ENCODE measurements around the gene KMT5C.
A peak's percentile ranks its signal among the peaks of the same experiment; 100 is the strongest.

KMT5C gene

DNA sequence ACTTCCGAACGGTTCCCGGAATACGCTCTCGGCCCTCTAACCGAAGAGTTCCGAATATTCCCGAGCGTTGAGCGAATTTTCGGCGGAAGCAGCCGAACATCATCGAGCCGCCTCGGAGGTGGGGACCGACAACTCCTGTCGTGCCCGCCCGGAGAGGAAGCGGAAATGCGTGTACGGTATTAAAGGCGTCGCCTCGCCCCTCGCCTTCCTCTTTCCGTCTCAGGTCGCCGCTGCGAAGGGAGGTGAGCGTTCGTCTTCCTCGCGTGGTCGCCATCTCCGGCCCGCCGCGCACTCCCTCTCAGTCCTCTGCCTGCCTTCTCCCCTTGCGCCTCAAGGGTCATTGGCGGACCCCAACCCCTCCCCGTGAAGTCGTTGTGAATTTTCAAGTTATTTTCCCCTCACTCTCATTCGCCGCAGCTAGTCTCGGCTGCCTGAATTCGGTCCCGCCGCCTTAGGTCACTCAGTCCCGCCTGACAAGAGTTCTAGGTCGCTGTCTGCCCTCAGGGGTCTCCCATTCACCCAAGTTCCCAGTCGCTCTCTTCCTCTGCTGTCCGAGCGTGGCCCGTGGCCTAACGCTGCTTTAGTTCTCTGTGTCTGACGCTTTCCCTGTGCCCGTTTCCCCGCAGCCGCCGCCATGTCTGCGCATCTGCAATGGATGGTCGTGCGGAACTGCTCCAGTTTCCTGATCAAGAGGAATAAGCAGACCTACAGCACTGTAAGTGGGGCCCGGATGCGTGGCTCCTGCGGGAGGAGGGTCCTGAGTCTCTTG lies 46.2 kb downstream of the KMT5C start, which contains the start of gene RPL28:
RPL28 (plus strand) TSS at position 209 of the 769 bp plus-strand sequence; CDS start at position 635, 426 bp downstream.
- TF ChIP-seq POLR2A (IDR thresholded peaks at IDR 0.05; ENCODE audit: low read depth, low read length) (peak; percentile 100), TAF1 (IDR thresholded peaks at IDR 0.05; ENCODE audit: borderline replicate concordance, low read depth, low read length) (peak; percentile 100), POLR2AphosphoS5 (IDR thresholded peaks at IDR 0.05; ENCODE audit: low read depth, low read length) (peak; percentile 100)
- DNase-seq (ENCODE audit: insufficient read length) (peak; percentile 92), FAIRE-seq (peak; percentile 91)

DNA sequence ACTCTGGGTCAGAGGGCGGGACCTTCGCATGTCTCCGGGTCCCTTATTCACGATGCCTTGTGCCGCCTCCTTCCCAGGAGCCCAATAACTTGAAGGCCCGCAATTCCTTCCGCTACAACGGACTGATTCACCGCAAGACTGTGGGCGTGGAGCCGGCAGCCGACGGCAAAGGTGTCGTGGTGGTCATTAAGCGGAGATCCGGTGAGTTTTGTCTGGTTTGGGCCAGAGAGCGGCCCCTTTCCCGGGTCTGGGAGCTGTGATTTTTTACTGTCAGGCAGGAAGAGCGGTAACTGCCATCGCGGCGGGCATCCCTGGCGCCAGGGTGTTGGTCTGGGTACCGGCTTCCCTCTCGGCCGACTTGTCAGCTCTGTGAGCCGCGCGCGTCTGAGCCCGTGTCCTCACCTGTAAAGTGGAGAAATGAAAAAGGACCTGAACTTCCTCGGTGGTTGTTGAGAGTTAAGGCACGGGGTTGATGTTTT lies 46.9 kb downstream of the KMT5C start:
- FAIRE-seq: no peak
- no peak for DNase-seq (ENCODE audit: insufficient read length)
- TF ChIP-seq POLR2AphosphoS5 (IDR thresholded peaks at IDR 0.05; ENCODE audit: low read depth, low read length) (no peak), POLR2A (IDR thresholded peaks at IDR 0.05; ENCODE audit: low read depth, low read length) (no peak), TAF1 (IDR thresholded peaks at IDR 0.05; ENCODE audit: borderline replicate concordance, low read depth, low read length) (no peak)

DNA sequence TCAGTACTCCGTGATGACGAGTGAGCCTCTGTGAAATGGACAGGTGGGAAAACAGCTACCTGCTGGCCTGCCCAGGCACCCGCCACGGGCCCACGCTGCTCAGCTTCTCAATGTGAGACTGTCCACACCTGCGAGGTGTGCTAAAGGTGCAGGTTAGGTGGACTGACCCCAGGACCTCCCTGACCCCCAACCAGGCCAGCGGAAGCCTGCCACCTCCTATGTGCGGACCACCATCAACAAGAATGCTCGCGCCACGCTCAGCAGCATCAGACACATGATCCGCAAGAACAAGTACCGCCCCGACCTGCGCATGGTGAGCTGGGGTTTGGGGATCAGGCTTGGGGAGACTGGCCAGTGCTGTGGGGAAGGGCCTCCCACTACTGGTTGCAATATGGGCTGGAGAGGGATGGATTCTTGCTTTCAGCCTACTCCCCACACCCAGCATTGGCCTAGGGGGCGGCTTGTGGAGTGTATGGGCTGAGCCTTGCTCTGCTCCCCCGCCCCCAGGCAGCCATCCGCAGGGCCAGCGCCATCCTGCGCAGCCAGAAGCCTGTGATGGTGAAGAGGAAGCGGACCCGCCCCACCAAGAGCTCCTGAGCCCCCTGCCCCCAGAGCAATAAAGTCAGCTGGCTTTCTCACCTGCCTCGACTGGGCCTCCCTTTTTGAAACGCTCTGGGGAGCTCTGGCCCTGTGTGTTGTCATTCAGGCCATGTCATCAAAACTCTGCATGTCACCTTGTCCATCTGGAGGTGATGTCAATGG lies 48.2 kb downstream of the KMT5C start:
- TF ChIP-seq POLR2AphosphoS5 (IDR thresholded peaks at IDR 0.05; ENCODE audit: low read depth, low read length): no peak
- no peak for TF ChIP-seq POLR2A (IDR thresholded peaks at IDR 0.05; ENCODE audit: low read depth, low read length)
- TF ChIP-seq TAF1 (IDR thresholded peaks at IDR 0.05; ENCODE audit: borderline replicate concordance, low read depth, low read length): no peak
- DNase-seq (ENCODE audit: insufficient read length) (no peak), FAIRE-seq (no peak)

DNA sequence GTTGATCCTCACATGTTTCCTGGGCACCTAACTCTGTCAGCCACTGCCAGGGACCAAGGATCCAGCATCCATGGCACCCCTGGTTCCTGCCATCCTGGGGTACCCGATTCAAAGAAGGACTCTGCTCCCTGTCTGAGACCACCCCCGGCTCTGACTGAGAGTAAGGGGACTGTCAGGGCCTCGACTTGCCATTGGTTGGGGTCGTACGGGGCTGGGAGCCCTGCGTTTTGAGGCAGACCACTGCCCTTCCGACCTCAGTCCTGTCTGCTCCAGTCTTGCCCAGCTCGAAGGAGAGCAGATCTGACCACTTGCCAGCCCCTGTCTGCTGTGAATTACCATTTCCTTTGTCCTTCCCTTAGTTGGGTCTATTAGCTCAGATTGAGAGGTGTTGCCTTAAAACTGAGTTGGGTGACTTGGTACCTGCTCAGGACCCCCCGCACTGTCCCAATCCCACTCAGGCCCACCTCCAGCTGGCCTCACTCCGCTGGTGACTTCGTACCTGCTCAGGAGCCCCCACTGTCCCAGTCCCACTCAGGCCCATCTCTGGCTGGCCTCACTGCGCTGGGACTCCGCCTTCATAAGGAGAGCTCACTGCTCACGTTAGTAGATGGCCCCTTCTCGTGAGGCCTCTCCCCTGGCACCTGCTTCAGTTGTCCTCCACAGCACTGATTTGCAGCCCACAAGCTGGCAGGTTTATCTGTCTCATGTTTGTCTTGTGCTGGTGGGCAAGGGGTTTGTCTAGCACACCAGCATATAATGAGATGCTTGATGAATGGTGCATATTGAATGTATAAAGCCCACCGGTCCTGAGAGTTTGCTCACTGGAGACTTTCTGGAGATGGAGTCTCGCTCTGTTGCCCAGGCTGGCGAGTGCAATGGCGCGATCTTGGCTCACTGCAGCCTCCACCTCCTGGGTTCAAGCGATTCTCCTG lies 50.0 kb downstream of the KMT5C start:
- no peak for DNase-seq (ENCODE audit: insufficient read length)
- no peak for FAIRE-seq
- TF ChIP-seq POLR2AphosphoS5 (IDR thresholded peaks at IDR 0.05; ENCODE audit: low read depth, low read length) (peak; percentile 55), TAF1 (IDR thresholded peaks at IDR 0.05; ENCODE audit: borderline replicate concordance, low read depth, low read length) (no peak), POLR2A (IDR thresholded peaks at IDR 0.05; ENCODE audit: low read depth, low read length) (no peak; the same call in none of the 2 replicates)

DNA sequence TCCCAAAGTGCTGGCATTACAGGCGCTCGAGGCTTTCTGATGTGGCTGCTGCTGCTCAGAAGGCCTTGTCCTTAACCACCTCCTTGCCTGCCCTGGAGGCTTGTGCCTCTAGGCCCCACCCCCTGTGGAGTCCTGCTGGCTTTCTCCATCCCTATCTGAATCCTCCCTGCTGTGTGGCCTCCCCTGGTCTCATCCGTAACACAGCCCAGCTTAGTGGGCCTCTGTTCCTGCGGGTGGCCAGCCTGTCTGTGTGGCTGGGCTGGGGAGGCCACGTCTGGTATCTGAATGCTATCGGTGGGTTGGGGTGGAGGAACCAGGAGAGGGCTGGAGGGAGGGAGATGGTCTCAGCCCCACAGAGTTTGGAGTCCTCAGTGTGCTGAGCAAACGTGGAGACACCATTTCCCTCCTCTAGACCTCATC lies 50.8 kb downstream of the KMT5C start:
- no peak for DNase-seq (ENCODE audit: insufficient read length)
- TF ChIP-seq POLR2A (IDR thresholded peaks at IDR 0.05; ENCODE audit: low read depth, low read length): peak; percentile 53
- TF ChIP-seq TAF1 (IDR thresholded peaks at IDR 0.05; ENCODE audit: borderline replicate concordance, low read depth, low read length): no peak
- TF ChIP-seq POLR2AphosphoS5 (IDR thresholded peaks at IDR 0.05; ENCODE audit: low read depth, low read length): no peak; the same call in 1 of the 2 replicates
- no peak for FAIRE-seq

DNA sequence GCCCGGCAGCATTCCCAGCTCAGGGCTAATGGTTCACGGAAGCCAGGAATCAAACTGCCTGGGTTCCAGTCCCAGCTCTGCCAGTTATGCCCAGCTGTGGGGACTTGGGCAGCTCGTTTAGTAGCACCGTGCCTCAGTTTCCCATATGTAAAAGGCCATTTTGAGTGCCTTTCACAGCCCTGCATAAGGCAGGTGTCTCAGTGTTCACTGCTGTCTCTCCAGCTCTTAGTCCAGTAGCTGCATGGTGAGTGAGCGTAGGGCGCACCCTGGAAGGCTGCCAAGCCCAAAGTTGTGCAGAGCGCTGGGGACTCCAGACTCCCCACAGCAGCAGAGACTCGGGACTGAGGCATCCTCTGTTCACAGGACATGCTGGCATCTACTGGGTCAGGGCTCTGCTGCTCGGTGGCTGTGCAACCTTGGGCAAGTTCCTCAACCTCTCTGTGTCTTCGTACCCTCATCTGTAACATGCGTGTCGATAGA lies 51.6 kb downstream of the KMT5C start:
- TF ChIP-seq POLR2AphosphoS5 (IDR thresholded peaks at IDR 0.05; ENCODE audit: low read depth, low read length): peak; percentile 71
- 0 out of 2 replicates have a peak, but pooled peaks have one; percentile 24 for TF ChIP-seq POLR2A (IDR thresholded peaks at IDR 0.05; ENCODE audit: low read depth, low read length)
- TF ChIP-seq TAF1 (IDR thresholded peaks at IDR 0.05; ENCODE audit: borderline replicate concordance, low read depth, low read length): no peak
- FAIRE-seq (no peak), DNase-seq (ENCODE audit: insufficient read length) (no peak)

DNA sequence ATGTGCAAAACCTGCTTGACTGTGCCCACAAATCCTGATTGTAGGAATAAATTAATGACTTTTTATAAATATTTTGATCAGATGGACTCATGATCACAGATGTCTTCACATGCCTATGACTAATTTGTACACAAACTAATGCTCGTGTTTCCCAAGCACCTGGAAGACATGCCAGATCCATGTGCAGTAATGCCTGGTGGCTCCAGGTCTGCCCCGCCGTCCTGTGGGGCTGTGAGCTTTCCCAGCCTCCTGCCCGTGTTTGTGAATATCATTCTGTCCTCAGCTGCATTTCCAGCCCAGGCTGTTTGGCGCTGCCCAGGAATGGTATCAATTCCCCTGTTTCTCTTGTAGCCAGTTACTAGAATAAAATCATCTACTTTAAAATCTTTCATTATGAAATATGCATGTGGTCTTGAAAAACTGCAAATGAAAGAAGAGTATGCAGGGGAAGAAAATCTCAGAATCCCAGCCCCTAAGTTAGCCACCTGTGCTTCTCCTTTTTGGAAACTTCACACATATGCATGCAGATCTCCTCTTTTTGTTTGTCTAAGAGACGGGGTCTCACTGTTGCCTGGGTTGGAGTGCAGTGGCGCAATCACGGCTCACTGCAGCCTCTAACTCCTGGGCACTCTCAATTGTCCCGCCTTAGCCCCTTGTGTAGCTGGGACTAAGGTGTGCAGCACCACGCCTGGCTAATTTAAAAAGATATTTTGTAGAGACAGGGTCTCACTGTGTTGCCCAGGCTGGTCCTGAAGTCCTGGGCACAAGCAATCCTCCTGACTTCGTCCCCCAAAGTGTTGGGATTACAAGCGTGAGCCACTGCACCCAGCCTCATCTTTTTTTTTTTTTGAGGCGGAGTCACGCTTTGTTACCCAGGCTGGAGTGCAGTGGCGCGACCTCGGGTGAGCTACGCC lies 52.3 kb downstream of the KMT5C start:
- no peak for FAIRE-seq
- TF ChIP-seq POLR2AphosphoS5 (IDR thresholded peaks at IDR 0.05; ENCODE audit: low read depth, low read length): no peak
- 0 out of 2 replicates have a peak, but pooled peaks have one; percentile 1 for TF ChIP-seq POLR2A (IDR thresholded peaks at IDR 0.05; ENCODE audit: low read depth, low read length)
- no peak for DNase-seq (ENCODE audit: insufficient read length)

DNA sequence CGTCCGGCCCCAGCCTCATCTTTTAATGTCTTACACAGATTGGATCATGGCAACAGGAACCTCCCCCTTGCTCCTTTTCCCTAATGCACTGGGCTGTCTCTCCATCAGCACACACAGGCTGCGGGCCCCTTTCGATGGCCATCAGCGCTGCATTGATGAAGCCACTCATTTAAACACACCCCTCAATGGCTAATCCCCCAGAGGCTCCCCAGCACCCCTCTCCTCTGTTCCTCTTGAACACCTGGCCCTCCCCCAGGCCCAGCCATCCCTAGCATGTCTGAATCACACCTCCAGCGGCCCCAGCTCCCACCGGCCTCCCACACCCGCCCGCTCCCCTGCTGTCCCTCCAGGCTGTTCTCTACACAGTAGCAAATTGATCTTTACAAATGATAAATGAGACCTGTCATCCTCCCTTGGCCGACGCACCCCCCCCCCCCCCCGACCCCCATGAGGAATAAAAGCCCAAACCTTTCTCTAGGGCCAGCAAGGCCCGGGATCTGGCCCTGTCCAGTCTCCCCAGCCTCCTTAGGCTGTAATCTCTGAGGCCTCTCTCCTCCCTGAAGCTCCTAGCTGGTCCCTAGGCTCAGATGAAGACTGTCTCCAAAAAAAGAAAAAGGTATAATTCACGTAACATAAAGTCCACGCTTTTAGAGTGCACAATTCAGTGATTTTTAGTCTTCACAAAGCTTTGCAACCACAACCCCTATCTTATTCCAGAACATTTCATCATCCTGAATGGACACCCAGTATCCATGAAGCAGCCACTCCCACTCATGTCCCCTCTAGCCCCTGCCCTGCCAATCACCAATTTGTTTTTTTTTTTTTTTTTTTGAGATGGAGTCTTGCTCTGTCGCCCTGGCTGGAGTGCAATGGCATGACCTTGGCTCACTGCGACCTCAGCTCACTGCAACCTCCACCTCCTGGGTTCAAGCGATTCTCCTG lies 53.4 kb downstream of the KMT5C start:
- no peak for FAIRE-seq
- no peak for DNase-seq (ENCODE audit: insufficient read length)
- TF ChIP-seq POLR2A (IDR thresholded peaks at IDR 0.05; ENCODE audit: low read depth, low read length): no peak
